ENCODE data around the gene ECI2.

DNA sequence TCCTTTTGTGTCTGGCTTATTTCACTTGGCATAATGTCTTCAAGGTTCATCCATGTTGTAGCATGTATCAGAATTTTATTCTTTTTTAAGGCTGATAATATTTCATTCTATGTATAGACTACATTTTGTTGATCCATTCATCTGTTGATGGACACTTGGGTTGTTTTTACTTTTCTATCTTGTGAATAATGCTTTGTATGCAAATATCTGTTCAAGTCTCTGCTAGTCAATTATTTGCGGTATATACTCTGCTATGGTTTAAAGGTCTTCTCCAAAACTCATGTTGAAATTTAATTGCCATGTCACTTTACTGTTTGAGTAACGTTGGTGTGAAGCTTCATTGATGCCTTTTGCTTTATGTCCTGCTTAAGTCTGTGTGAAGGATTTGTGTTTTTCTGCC, 27.5 kb downstream of the ECI2 start:
- TF ChIP-seq CTCF (IDR thresholded peaks at IDR 0.05): no peak
- TF ChIP-seq POLR2A (IDR thresholded peaks at IDR 0.05): no peak
